Measurements from ENCODE around the gene ADAMTSL4.
"Not testable (repeated sequence)": the region's sequence is repeated elsewhere in the genome, so short reads cannot be mapped to it uniquely, and the experiment has no call there.

The ADAMTSL4 gene

GRCh38 chr1:150579110-150579944, 30.1 kb downstream of the ADAMTSL4 start, which contains the start of gene MCL1:
TSS of gene MCL1 (minus strand) at chr1:150579610. CDS start at chr1:150579530, 80 bp downstream.
- H3K27ac ChIP-seq = peak within 1 kb of the TSS; percentile 97
- no peak for TF ChIP-seq CTCF (conservative IDR thresholded peaks at IDR 0.05)

DNA sequence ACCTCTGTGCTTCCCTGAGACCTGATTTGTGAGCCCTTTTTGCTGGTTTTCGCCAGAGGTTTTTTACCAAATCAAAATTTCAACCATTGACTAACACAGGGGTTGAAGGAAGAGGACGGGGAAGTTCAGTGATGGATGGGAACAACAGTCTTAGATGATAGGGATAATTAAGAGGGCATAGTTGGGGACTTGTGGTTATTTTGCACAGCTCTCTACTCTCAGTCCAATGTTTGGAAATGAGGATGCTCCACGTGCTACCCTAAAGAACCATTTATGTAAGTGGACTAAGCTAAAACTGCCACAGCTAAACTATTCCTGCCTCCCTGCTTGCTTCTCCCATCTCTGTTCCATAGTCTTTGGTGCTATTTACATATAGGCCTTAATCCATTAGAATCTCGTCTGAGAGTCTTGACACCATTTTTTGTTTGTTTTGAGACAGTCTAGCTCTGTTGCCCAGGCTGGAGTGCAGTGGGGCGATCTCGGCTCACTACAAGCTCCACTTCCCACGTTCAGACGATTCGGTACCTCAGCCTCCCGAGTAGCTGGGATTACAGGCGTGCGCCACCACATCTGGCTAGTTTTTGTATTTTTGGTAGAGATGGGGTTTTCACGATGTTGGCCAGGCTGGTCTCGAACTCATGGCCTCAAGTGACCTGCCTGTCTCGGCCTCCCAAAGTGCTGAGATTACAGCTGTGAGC, 30.9 kb downstream of the ADAMTSL4 start:
- H3K27ac ChIP-seq = peak overlapping the region; percentile 97
- TF ChIP-seq CTCF (conservative IDR thresholded peaks at IDR 0.05) = no peak

GRCh38 chr1:150580966-150581365, 31.8 kb downstream of the ADAMTSL4 start:
- peak overlapping the region; percentile 97 for H3K27ac ChIP-seq

- H3K27ac ChIP-seq = peak overlapping the region; percentile 97; the same call in 1 of the 2 replicates
Measured at GRCh38 chr1:150581437-150581836, 32.2 kb downstream of the ADAMTSL4 start.

DNA sequence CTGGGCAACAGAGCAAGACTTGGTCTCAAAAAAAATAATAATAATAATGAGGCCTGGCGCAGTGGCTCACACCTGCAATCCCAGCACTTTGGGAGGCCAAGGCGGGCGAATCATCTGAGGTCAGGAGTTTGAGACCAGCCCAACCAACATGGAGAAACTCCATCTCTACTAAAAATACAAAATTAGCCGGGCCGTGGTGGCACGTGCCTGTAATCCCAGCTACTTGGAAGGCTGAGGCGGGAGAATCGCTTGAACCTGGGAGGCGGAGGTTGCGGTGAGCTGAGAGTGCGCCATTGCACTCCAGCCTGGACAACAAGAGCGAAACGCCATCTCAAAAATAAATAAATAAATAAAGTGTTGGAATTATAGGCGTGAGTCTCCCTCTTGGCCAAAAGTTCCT, 32.8 kb downstream of the ADAMTSL4 start:
- H3K27ac ChIP-seq = not testable (repeated sequence)

GRCh38 chr1:150582371-150582770, 33.2 kb downstream of the ADAMTSL4 start:
- no peak for TF ChIP-seq CTCF (conservative IDR thresholded peaks at IDR 0.05)

GRCh38 chr1:150596095-150596892, 47.1 kb downstream of the ADAMTSL4 start:
- no peak overlapping the region for H3K27ac ChIP-seq
- no peak for TF ChIP-seq CTCF (conservative IDR thresholded peaks at IDR 0.05)

More at GRCh38 chr1:150582371-150582770, 33.2 kb downstream of the ADAMTSL4 start:
- no peak overlapping the region for H3K27ac ChIP-seq

GRCh38 chr1:150596976-150597375, 47.8 kb downstream of the ADAMTSL4 start:
- H3K27ac ChIP-seq = no peak overlapping the region

DNA sequence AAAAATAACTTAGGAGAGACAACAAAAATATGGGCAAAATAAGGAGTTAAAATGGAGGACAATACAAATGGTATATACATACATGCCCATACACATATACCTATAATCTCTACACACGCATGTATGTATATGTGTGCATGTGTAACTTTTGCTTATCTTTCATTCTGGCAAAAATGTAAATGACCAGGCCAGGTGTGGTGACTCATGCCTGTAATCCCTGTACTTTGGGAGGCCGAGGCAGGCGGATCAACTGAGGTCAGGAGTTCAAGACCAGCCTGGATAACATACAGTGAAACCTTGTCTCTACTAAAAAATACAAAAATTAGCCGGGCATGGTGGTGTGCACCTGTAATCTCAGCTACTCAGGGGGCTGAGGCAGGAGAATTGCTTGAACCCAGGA, 49.1 kb downstream of the ADAMTSL4 start:
- not testable (repeated sequence) for H3K27ac ChIP-seq

More at GRCh38 chr1:150596976-150597375, 47.8 kb downstream of the ADAMTSL4 start:
- no peak for TF ChIP-seq CTCF (conservative IDR thresholded peaks at IDR 0.05)

Data from VCaP (cell line).